ENCODE data around the gene TREH.
"Not testable (repeated sequence)": the region's sequence is repeated elsewhere in the genome, so short reads cannot be mapped to it uniquely, and the experiment has no call there.

TREH gene

GRCh38 chr11:118688851-118689502 is 9.5 kb upstream of the TREH start:
- CTCF ChIA-PET: interaction anchor here (0.7 to 1.6 kb wide), 12 partner anchors 9 to 241 kb away, joined by 3 to 14 read pairs (median 4); partner anchors contain the start of genes DDX6 and TREH
- DNase-seq (ENCODE audit: low spot score): no peak
- no peak for TF ChIP-seq CTCF (conservative IDR thresholded peaks at IDR 0.05; ENCODE audit: low read depth)
- peak overlapping the region; percentile 99 for H3K27ac ChIP-seq
- POLR2A ChIA-PET (ENCODE audit: low non-redundant PET): no interaction called here

DNA sequence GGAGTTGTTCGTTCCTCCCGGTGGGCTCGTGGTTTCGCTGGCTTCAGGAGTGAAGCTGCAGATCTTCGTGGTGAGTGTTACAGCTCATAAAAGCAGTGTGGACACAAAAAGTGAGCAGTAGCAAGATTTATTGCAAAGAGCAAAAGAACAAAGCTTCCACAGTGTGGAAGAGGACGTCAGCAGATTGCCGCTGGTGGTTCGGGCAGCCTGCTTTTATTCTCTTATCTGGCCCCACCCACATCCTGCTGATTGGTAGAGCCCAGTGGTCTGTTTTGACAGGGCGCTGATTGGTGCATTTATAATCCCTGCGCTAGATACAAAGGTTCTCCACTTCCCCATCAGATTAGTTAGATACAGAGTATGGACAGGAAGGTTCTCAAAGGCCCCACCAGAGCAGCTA is 8.9 kb upstream of the TREH start:
- DNase-seq (ENCODE audit: low spot score); POLR2A ChIA-PET (ENCODE audit: low non-redundant PET): not testable (repeated sequence)
- CTCF ChIA-PET: interaction anchor here (0.7 to 1.2 kb wide), 3 partner anchors 51 to 242 kb away, joined by 3 to 6 read pairs (median 5); no protein-coding TSS in a partner anchor
- H3K27ac ChIP-seq: peak overlapping the region; percentile 7; the same call in 1 of the 2 replicates

DNA sequence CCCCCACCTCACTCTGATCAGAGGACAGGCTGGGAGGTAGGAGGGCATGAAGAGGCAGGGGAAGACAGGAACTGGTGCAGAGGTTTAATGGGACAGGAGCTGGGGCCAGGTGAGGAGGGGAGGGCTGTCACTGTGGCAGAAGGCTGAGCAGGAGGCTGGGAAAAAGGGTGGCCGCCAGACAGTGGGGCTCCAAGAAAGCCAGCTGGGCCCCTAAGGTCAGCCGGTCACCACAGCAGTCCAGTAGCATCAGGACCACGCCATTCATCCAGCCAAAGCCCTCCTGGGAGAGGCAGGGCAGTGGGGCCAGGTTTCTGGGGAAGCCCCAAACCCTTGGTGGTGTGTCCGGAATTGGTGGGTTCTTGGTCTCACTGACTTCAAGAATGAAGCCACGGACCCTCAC is 8.5 kb upstream of the TREH start:
- POLR2A ChIA-PET (ENCODE audit: low non-redundant PET): no interaction called here
- CTCF ChIA-PET: interaction anchor here (0.7 kb wide), 1 partner anchor 242 kb away, joined by 5 read pairs; no protein-coding TSS in a partner anchor
- peak overlapping the region; percentile 7; the same call in 1 of the 2 replicates for H3K27ac ChIP-seq
- no peak for DNase-seq (ENCODE audit: low spot score)
- no peak for TF ChIP-seq CTCF (conservative IDR thresholded peaks at IDR 0.05; ENCODE audit: low read depth)

DNA sequence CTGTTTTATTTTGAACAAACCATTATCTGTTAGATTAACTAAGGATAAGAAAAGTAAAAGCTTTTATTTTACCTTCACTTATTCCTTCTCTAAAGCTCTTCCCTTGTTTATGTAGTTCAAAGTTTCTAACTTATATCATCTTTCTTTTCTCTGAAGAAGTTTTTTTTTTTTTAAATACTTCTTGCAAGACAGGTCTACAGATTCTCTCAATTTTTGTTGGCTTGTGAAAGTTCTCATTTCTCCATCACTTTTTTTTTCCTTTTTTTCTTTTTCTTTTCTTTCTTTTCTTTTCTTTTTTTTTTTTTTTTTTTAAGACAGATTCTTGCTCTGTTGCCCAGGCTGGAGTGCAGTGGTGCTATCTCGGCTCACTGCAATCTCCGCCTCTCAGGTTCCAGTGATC is 4.7 kb upstream of the TREH start:
- TF ChIP-seq CTCF (conservative IDR thresholded peaks at IDR 0.05; ENCODE audit: low read depth): no peak
- ChIA-PET POLR2A (ENCODE audit: low non-redundant PET) (no interaction called here), CTCF (interaction anchor here (0.7 kb wide), 2 partner anchors 29 to 1717 kb away, joined by 4 read pairs; no protein-coding TSS in a partner anchor)
- H3K27ac ChIP-seq: no peak overlapping the region
- no peak for DNase-seq (ENCODE audit: low spot score)

- DNase-seq (ENCODE audit: low spot score); H3K27ac ChIP-seq; POLR2A ChIA-PET (ENCODE audit: low non-redundant PET): not testable (repeated sequence)
- CTCF ChIA-PET: interaction anchor here (0.7 kb wide), 1 partner anchor 25 kb away, joined by 5 read pairs; no protein-coding TSS in a partner anchor
Observed at GRCh38 chr11:118682939-118683338, 3.5 kb upstream of the TREH start.

DNA sequence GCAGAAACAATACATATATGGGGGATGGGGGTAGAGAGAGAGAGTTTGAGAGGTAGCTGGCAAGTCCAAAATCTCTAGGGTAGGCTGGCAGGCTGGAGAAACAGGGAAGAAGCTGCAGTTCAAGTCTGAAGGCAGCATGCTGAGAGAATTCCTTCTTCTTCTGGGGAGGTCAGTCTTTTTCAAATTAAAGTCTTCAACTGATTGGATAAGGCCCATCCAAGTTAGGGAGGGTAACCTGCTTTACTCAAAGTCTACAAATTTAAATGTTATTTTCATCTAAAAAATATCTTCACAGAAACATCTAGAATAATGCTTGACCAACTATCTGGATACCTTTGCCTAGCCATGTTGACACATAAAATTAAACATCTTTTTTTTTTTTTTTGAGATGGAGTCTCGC is 2.9 kb upstream of the TREH start:
- no peak for TF ChIP-seq CTCF (conservative IDR thresholded peaks at IDR 0.05; ENCODE audit: low read depth)

DNA sequence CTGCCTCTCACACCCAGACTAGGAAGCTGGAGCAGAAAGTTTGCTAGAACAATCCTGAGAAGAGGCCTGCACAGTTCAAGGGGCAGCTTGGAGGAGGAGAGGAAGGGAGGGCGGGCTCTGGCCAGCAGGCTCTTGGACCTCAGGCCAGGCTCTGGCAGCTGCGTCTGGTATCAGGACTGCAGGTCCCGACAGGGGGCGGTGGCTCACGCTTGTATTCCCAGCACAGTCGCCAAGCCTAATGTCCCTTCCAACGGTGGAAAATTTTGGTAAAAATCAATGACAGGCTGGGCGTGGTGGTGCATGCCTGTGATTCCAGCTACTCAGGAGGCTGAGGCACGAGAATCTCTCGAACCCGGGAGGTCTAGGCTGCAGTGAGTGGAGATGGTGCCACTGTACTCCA is 542 bp downstream of the TREH start:
- DNase-seq (ENCODE audit: low spot score); CTCF ChIA-PET; POLR2A ChIA-PET (ENCODE audit: low non-redundant PET): not testable (repeated sequence)
- peak overlapping the region; percentile 18; the same call in 1 of the 2 replicates for H3K27ac ChIP-seq

More for the DNA sequence above, 2.9 kb upstream of the TREH start:
- CTCF ChIA-PET: interaction anchor here (0.7 kb wide), 1 partner anchor 25 kb away, joined by 5 read pairs; no protein-coding TSS in a partner anchor
- POLR2A ChIA-PET (ENCODE audit: low non-redundant PET): no interaction called here
- H3K27ac ChIP-seq: no peak overlapping the region
- no peak for DNase-seq (ENCODE audit: low spot score)

GRCh38 chr11:118677977-118678376 is 1.5 kb downstream of the TREH start:
- DNase-seq (ENCODE audit: low spot score): no peak
- ChIA-PET CTCF (interaction anchor here (0.6 kb wide), 1 partner anchor 19 kb away, joined by 3 read pairs; no protein-coding TSS in a partner anchor), POLR2A (ENCODE audit: low non-redundant PET) (no interaction called here)
- no peak for TF ChIP-seq CTCF (conservative IDR thresholded peaks at IDR 0.05; ENCODE audit: low read depth)
- no peak overlapping the region for H3K27ac ChIP-seq

Data from RWPE1 (cell line).